ENCODE results near the gene RASL12. TPM values are rescaled to one million over a fixed set of nuclear protein-coding genes. Genes with fewer than 3 reads are reported as not detected.
"Not testable (repeated sequence)": the region's sequence is repeated elsewhere in the genome, so short reads cannot be mapped to it uniquely, and the experiment has no call there.

The RASL12 gene
- total RNA-seq, 1 donor from 2014 or later: 19.7 TPM

- DNase-seq: no peak
- intact Hi-C loops (cut with DNase I): no loop called here
- ATAC-seq (ENCODE audit: poor library complexity): no peak
Observed at GRCh38 chr15:65042776-65043327, 24.9 kb downstream of the RASL12 start.

- ATAC-seq (ENCODE audit: poor library complexity) (no peak), DNase-seq (no peak)
- intact Hi-C loops (cut with DNase I): no loop called here
Observed at GRCh38 chr15:65041787-65042186, 26.0 kb downstream of the RASL12 start.

DNA sequence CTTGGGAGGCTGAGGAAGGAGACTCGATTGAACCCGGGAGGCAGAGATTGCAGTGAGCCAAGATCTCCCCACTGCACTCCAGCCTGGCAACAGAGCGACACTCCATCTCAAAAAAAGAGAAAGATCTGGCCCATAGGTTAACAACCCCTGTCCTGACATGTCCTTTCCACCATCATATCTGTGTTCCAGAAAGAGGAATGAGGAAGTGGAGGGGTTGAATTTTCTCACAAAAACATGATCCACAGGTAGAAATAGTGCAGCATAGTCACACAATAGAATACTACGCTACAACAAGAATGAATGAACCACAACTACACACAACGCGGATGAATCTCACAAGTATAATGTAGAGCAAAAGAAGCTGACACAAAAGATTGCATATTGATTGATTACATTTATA is 27.3 kb downstream of the RASL12 start:
- no peak for DNase-seq
- ATAC-seq (ENCODE audit: poor library complexity): no peak
- intact Hi-C loops (cut with DNase I): no loop called here

DNA sequence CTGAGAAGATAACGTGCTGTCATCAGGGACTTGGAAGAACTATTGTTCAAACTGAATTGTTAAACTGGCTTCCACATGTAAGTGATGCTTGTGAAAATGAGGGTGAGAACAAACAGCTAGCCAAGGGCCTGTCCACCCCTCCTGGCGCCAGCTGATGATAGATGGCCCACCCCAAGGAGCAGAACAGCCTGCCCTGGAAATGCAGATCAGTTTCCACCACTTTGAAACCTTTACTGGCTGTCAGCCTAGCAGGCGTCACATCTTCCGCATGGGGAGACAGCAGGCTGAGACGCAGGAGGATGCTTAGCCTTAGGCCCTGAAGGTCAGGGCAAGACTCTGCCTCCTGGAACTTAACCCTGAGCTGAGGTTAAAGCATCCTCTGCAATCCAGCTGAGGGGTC is 29.0 kb downstream of the RASL12 start:
- intact Hi-C loops (cut with DNase I): loop anchor here (10.0 kb wide), 1 partner anchor 46 kb away; no protein-coding TSS in a partner anchor
- ATAC-seq (ENCODE audit: poor library complexity) (no peak), DNase-seq (no peak)

GRCh38 chr15:65038428-65038827 is 29.4 kb downstream of the RASL12 start:
- no peak for ATAC-seq (ENCODE audit: poor library complexity)
- intact Hi-C loops (cut with DNase I): loop anchor here (10.0 kb wide), 1 partner anchor 46 kb away; no protein-coding TSS in a partner anchor
- no peak for DNase-seq

DNA sequence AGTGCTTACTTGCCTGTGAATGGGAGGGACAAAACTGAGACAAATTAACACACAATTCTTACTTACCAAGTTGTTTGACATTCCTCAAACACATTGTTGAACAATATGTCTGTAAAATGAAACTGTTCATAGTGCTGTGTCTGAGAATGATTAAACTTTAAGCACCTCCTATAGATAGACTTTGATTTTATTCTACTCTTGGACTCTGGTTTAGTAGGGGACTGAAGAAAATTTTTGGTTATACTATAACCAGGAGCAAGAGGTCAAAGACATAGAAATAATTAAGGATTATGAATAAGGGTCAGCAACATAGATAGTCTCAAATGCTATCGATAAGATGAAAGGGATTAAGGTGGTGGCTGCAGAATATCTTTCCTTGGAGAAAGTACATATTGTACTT is 30.5 kb downstream of the RASL12 start:
- intact Hi-C loops (cut with DNase I): loop anchor here (10.0 kb wide), 1 partner anchor 47 kb away; no protein-coding TSS in a partner anchor
- ATAC-seq (ENCODE audit: poor library complexity) (no peak), DNase-seq (no peak)

DNA sequence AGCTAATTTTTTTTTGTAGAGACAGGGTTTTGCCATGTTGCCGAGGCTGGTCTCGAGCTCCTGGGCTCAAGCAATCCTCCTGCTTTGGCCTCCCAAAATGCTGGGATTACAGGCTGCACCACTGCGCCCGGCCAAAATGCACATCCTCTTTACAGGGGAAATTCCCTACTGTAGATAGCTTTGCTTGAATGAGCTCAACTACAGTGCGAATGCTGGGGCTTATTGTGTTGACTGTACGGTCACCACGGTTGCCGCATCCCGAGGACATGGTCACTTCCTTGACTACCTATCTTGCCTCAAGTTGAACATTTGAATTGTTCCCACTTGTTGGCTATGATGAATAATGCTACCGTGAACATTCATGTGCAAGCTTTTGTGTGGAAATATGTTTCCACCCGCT is 33.1 kb downstream of the RASL12 start:
- ATAC-seq (ENCODE audit: poor library complexity): no peak
- intact Hi-C loops (cut with DNase I): loop anchor here (10.0 kb wide), 1 partner anchor 50 kb away; no protein-coding TSS in a partner anchor
- no peak for DNase-seq

DNA sequence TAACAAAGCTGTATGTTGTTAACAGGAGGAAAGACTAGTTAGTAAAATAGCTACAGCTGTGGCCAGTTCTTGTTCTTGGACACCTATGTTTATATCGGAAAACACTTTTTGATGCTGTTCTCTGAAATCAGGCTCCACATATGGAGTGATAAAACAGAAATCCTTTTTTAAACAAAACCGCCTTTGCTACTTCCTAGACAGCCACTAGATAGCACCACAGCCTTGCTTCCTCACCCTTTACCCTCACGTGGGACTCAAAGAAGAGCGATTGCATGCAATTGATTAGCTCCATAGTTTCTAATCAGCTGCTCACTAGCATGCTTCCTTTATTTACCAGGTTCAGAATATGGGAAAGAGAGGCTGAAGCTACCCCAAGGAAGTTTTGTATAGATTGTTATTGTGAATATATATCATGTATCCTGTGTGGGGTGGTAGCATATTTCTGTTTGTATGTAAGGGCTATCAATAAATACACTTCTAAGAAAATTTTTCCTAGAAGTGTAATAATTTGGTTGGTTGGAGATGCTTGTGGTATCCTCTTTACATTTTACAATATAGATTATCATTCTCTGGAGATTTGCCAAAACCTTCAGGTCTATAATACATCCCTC is 34.0 kb downstream of the RASL12 start:
- intact Hi-C loops (cut with DNase I): loop anchor here (10.0 kb wide), 1 partner anchor 51 kb away; no protein-coding TSS in a partner anchor
- no peak for DNase-seq
- ATAC-seq (ENCODE audit: poor library complexity): no peak

DNA sequence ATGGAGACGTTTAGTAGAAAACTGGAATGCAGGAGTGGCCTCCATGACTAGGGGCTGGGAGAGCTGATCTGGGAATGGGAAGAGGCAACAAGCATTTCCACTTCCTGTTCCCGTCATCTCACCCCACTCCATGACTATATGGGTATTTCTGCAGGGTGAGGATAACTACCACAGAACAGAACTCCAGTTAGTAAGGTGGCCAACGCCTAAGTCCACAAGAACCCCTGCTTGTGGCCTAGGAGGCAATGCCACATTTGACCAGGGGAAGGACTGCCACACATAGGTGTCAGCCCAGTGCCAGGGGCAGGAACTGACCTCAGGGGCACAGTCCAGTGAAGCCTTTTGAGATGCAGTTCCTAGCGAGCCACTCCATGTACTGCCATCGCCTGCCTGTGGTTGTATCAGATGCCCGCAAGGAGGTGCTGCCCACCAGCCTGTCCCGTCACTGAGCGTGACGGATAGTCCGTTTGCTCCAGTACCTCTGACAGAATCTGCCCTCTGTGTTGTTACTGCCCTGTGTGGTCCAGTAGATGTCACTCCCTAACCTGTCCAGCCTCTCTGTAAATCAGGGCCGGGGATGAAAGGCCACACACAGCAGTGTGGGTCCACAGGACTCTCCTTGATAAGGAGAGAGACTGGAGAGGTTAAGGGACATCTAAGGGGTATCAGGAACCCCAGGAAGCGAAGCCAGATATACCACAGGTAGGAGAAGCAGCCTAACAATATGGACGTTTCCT is 34.8 kb downstream of the RASL12 start:
- peak; percentile 73 for ATAC-seq (ENCODE audit: poor library complexity)
- peak; percentile 64 for DNase-seq
- intact Hi-C loops (cut with DNase I): loop anchor here (10.0 kb wide), 1 partner anchor 52 kb away; no protein-coding TSS in a partner anchor

DNA sequence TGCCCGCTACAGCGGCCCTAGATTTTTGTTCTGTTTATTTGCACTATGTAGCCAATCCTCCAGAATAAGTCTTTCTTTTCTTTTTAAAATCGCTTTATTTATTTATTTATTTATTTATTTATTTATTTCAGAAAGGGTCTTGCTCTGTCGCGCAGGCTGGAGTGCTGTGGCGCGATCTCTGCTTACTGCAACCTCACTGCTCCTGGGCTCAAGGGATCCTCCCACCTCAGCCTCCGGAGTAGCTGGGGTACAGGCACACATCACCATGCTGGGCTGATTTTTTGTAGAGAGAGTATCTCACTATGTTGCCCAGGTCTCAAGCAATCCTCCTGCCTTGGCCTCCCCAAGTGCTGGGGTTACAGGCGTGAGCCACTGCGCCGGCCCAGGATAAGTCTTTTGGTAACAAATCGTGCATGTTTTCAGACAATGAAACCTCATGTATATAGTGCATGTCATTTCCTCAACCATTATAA is 38.0 kb downstream of the RASL12 start:
- DNase-seq (no peak), ATAC-seq (ENCODE audit: poor library complexity) (no peak)
- intact Hi-C loops (cut with DNase I): loop anchor here (10.0 kb wide), 1 partner anchor 55 kb away; no protein-coding TSS in a partner anchor

DNA sequence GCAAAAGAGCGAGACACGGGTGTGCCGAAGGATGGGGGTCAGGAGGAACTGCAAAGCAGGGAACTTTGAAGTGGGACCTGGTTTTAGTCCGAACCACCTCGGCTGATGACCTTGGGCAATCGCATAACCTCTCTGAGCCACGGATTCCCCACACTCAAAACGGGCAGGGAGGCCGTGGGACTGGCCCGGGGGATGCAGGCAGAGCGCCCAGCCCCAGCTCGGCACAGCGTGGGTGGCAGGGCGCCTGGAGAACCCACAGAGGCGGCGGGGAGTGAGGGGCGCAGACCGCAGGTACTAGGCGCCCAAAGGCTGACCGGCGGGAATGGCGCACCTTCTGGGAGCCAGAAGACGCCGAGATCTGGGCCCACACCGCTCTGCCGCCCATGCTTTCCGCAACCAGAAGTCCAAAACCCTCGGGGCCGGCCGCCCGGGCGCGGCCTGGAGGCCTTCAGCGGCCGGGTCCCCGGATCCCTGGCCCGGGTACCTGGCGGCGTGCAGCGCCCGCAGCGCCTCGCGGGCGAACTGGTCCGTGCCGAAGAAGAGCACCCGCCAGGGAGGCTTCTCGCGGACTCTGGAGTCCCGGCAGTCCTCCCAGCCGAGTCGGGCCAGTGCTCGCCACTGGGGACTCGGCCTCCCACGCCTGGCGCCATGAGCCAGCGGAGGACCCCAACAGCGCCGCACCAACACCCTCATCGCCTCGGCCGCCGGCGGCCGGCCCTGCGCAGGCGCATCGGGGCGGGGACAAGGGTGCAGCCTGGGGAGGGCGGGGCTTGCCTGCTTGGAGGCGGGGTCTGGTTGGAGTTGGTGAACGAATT is 38.7 kb downstream of the RASL12 start, which contains the start of gene MTFMT:
MTFMT (minus strand) TSS at position 719 of the 815 bp plus-strand sequence; CDS start at position 693, 26 bp downstream.
- intact Hi-C loops (cut with DNase I): no loop called here
- DNase-seq (peak; percentile 97), ATAC-seq (ENCODE audit: poor library complexity) (peak; percentile 97)

- intact Hi-C loops (cut with DNase I): no loop called here
- ATAC-seq (ENCODE audit: poor library complexity) (no peak), DNase-seq (no peak)
Observed at GRCh38 chr15:65028338-65028737, 39.5 kb downstream of the RASL12 start.

GRCh38 chr15:65027593-65027992 is 40.2 kb downstream of the RASL12 start:
- intact Hi-C loops (cut with DNase I): no loop called here

GRCh38 chr15:65026756-65027155 is 41.0 kb downstream of the RASL12 start:
- DNase-seq (no peak), ATAC-seq (ENCODE audit: poor library complexity) (no peak)
- intact Hi-C loops (cut with DNase I): no loop called here

More at GRCh38 chr15:65027593-65027992, 40.2 kb downstream of the RASL12 start:
- ATAC-seq (ENCODE audit: poor library complexity) (no peak), DNase-seq (no peak)

DNA sequence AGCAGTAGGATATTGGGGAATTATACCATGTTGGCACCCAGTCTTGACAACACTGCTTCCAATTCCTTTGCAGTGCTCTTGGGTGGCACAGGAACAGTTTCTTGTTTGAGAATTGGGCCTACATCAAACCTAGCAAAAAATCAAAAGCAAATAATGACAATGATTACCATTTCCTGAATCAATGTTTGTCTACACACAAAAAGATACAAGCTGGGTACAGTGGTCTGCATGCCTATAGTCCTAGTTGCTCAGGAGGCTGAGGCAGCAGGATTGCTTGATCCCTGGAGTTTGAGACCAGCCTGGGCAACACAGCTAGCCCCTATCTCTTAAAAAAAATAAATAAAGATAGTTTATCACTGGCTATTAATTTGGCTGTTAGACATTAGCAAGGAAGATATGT is 46.3 kb downstream of the RASL12 start:
- intact Hi-C loops (cut with DNase I): no loop called here
- ATAC-seq (ENCODE audit: poor library complexity) (no peak), DNase-seq (no peak)

- intact Hi-C loops (cut with DNase I): no loop called here
- no peak for ATAC-seq (ENCODE audit: poor library complexity)
- no peak for DNase-seq
Observed at GRCh38 chr15:65020419-65020818, 47.4 kb downstream of the RASL12 start.

- ATAC-seq (ENCODE audit: poor library complexity); intact Hi-C loops (cut with DNase I); DNase-seq: not testable (repeated sequence)
Observed at GRCh38 chr15:65011198-65011597, 56.6 kb downstream of the RASL12 start.

- intact Hi-C loops (cut with DNase I): no loop called here
Observed at GRCh38 chr15:65008983-65009382, 58.8 kb downstream of the RASL12 start.

DNA sequence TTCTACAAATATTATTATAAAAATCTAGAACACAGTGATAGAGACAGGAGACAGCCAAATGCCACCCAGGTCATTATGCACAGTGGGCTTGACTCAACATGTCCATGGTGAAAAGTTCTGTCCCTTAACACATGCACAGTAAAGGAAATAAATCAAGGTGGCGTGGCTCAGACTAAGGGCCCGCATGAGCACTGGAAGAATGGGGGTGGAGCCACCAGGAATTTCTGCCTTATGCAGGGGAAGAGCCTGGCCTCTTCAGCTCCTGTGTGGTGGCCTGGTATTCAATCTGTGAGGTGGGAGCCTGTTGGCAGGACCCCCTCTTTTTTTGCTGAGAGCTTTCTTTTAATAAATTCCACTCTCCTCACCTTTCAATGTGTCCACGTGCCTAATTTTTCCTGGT is 60.9 kb downstream of the RASL12 start:
- ATAC-seq (ENCODE audit: poor library complexity) (no peak), DNase-seq (no peak)
- intact Hi-C loops (cut with DNase I): no loop called here

More at GRCh38 chr15:65008983-65009382, 58.8 kb downstream of the RASL12 start:
- DNase-seq (no peak), ATAC-seq (ENCODE audit: poor library complexity) (no peak)
